ENCODE results near the gene DIRAS1. TPM values are rescaled to one million over a fixed set of nuclear protein-coding genes. Genes with fewer than 3 reads are reported as not detected.

The DIRAS1 gene
- total RNA-seq, 2 donors from 2014 or later = 3.8 to 24.6 TPM

GRCh38 chr19:2732157-2732725, 11.1 kb upstream of the DIRAS1 start:
- no peak for DNase-seq (ENCODE audit: low spot score)
- no peak for TF ChIP-seq POLR2AphosphoS5 (IDR thresholded peaks at IDR 0.05)
- no peak for TF ChIP-seq POLR2A (IDR thresholded peaks at IDR 0.05)
- no peak for TF ChIP-seq CTCF (IDR thresholded peaks at IDR 0.05)
- H3K9me3 ChIP-seq = no peaks in the 10 kb centered on the region
- no peak overlapping the region for H3K27ac ChIP-seq
- H3K4me3 ChIP-seq = no peak overlapping the region
- peaks cover 0 to 5% of the 10 kb centered on the region in 2 donors for H3K36me3 ChIP-seq
- H3K27me3 ChIP-seq (replicated peaks; ENCODE audit: insufficient read depth) = no peaks in the 10 kb centered on the region
- intact Hi-C loops (cut with DNase I) = no loop called here
- WGBS = 95% methylated on average over 33 of the region's 33 CpGs
- no peaks in the 10 kb centered on the region for H3K4me1 ChIP-seq (replicated peaks)

- Histone ChIP-seq H3K4me3 (no peak overlapping the region), H3K27me3 (replicated peaks; ENCODE audit: insufficient read depth) (no peaks in the 10 kb centered on the region), H3K27ac (no peak overlapping the region), H3K9me3 (no peaks in the 10 kb centered on the region), H3K4me1 (replicated peaks) (no peaks in the 10 kb centered on the region), H3K36me3 (peaks cover 0 to under 1% of the 10 kb centered on the region in 2 donors)
- no peak for TF ChIP-seq POLR2AphosphoS5 (IDR thresholded peaks at IDR 0.05)
- TF ChIP-seq POLR2A (IDR thresholded peaks at IDR 0.05) = no peak
- no peak for TF ChIP-seq CTCF (IDR thresholded peaks at IDR 0.05)
- intact Hi-C loops (cut with DNase I) = no loop called here
- DNase-seq (ENCODE audit: low spot score) = no peak
- WGBS = 87% methylated on average over 41 of the region's 41 CpGs
Observed at GRCh38 chr19:2731181-2731995, 10.2 kb upstream of the DIRAS1 start.

GRCh38 chr19:2729943-2730818, 9.0 kb upstream of the DIRAS1 start:
- DNase-seq (ENCODE audit: low spot score) = no peak
- WGBS = 89% methylated on average over 26 of the region's 26 CpGs
- Histone ChIP-seq H3K36me3 (no peaks in the 10 kb centered on the region), H3K4me3 (no peak overlapping the region), H3K27ac (no peak overlapping the region), H3K4me1 (replicated peaks) (no peaks in the 10 kb centered on the region), H3K27me3 (replicated peaks; ENCODE audit: insufficient read depth) (no peaks in the 10 kb centered on the region), H3K9me3 (no peaks in the 10 kb centered on the region)
- intact Hi-C loops (cut with DNase I) = no loop called here
- no peak for TF ChIP-seq POLR2A (IDR thresholded peaks at IDR 0.05)

- TF ChIP-seq POLR2AphosphoS5 (IDR thresholded peaks at IDR 0.05) (no peak), POLR2A (IDR thresholded peaks at IDR 0.05) (no peak), CTCF (IDR thresholded peaks at IDR 0.05) (no peak)
- Histone ChIP-seq H3K9me3 (no peaks in the 10 kb centered on the region), H3K27me3 (replicated peaks; ENCODE audit: insufficient read depth) (no peaks in the 10 kb centered on the region), H3K36me3 (no peaks in the 10 kb centered on the region), H3K4me1 (replicated peaks) (no peaks in the 10 kb centered on the region), H3K27ac (no peak overlapping the region), H3K4me3 (no peak overlapping the region)
- intact Hi-C loops (cut with DNase I) = no loop called here
- 84% methylated on average over 23 of the region's 23 CpGs for WGBS
- no peak for DNase-seq (ENCODE audit: low spot score)
Observed at GRCh38 chr19:2728783-2729387, 7.7 kb upstream of the DIRAS1 start.

- intact Hi-C loops (cut with DNase I) = no loop called here
- Histone ChIP-seq H3K4me1 (replicated peaks) (no peaks in the 10 kb centered on the region), H3K9me3 (no peaks in the 10 kb centered on the region), H3K4me3 (no peak overlapping the region), H3K27ac (no peak overlapping the region), H3K27me3 (replicated peaks; ENCODE audit: insufficient read depth) (no peaks in the 10 kb centered on the region), H3K36me3 (no peaks in the 10 kb centered on the region)
- no peak for TF ChIP-seq POLR2A (IDR thresholded peaks at IDR 0.05)
- TF ChIP-seq POLR2AphosphoS5 (IDR thresholded peaks at IDR 0.05) = no peak
- TF ChIP-seq CTCF (IDR thresholded peaks at IDR 0.05) = no peak
- DNase-seq (ENCODE audit: low spot score) = no peak
- 51% methylated on average over 15 of the region's 16 CpGs for WGBS
Observed at GRCh38 chr19:2727640-2727944, 6.4 kb upstream of the DIRAS1 start.

All from prostate gland (tissue), 2 donors.